Measurements from ENCODE around the gene GHRH.

The GHRH gene

DNA sequence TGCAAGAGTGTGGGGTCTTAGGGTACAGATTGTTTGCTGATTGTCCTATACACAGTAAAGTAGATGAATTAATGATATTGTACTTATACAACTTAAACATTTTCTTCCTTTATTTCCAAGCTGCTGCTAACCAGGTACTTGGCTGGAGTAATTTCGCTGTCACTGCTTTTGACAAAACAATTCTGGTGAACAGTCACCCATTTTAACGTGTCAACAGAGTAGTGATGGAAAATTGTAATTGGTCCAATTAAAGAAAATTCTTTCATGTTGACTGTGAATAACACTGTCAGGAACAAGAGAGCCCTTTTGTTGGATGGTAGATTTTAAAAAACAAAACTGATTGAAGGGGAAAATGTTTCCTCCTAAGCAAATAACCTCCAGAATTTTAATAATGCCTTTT, 55.8 kb downstream of the GHRH start:
- peaks cover 54% of the 10 kb centered on the region for H3K36me3 ChIP-seq (ENCODE audit: insufficient read depth, low read length)
- H3K9ac ChIP-seq (ENCODE audit: low read depth, low read length) = no peak overlapping the region
- peaks cover 8% of the 10 kb centered on the region for H3K4me1 ChIP-seq (ENCODE audit: insufficient read depth, low read length)
- H3K9me3 ChIP-seq (ENCODE audit: control insufficient read depth, insufficient read depth, low read length) = no peaks in the 10 kb centered on the region

DNA sequence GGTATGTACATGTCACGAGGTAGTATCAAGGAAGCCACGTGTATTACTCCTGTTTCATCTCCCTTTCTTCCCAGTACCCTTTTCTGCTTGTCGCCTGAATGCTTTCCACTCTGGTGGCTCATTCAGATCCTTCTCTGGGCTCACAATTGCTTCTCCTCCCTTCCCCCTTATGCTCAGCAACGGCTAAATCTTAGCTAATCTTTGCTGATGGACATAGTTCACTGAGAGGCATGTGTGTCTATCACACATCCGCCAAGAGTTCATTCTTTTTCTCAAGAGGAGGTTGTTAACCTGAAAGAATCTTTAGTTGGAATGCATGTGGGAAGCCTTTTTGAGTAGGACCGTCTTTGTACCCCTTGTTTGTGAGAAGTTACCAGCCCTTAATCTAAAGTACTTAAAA, 56.5 kb downstream of the GHRH start:
- no peaks in the 10 kb centered on the region for H3K9me3 ChIP-seq (ENCODE audit: control insufficient read depth, insufficient read depth, low read length)
- H3K9ac ChIP-seq (ENCODE audit: low read depth, low read length) = no peak overlapping the region
- H3K36me3 ChIP-seq (ENCODE audit: insufficient read depth, low read length) = peaks cover 59% of the 10 kb centered on the region
- H3K4me1 ChIP-seq (ENCODE audit: insufficient read depth, low read length) = peaks cover 8% of the 10 kb centered on the region

DNA sequence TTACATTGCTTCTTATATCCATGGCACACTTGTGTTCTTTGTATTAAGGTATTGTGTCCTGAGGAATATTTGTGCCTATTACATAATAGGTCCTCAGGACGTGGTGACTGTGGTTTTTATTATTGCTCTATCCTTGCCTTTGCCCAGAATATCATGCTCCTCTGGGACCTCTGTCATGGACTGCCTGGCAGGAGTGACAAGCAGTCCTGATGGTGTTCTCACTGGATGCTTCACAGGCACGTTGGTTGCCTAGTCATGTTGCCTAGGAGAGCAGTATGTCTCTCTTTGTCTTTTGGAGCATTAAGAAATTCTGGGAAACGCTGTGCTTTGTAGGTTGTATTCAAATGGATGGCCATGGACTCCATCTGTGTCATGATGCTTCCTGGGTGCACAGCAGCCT, 57.6 kb downstream of the GHRH start:
- Histone ChIP-seq H3K4me1 (ENCODE audit: insufficient read depth, low read length) (peaks cover 8% of the 10 kb centered on the region), H3K9ac (ENCODE audit: low read depth, low read length) (no peak overlapping the region), H3K9me3 (ENCODE audit: control insufficient read depth, insufficient read depth, low read length) (no peaks in the 10 kb centered on the region), H3K36me3 (ENCODE audit: insufficient read depth, low read length) (peaks cover 51% of the 10 kb centered on the region)

DNA sequence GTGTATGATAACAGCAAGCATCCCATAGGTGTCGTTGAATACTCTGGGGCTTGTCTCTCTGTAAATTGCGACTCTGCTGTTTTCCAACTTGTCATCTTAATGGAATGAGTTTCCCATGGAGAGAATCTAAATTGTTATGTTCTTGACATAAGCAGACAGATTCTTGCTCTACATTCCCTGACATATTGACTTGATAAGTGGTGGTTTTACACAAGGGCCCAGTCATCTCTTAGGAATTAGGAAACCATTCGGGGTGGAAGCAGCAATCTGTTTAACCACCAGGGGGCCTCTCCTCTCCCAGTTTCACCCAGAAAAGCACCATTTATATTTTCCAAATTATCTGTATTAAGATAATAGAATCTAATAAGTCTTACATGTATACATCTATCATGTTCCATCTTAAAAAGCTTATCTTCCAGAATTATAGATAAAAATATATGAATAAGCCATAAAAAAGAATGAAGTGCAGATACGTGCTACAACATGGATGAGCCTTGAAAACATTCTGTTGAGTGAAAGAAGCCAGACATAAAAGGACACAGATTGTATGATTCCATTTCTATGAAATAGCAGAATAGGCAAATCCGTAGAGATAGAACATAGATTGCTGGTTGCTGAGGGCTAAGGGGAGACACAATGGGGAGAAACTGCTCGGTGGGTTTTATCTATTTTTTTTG, 59.2 kb downstream of the GHRH start:
- Histone ChIP-seq H3K9ac (ENCODE audit: low read depth, low read length) (no peak overlapping the region), H3K4me1 (ENCODE audit: insufficient read depth, low read length) (peaks cover 8% of the 10 kb centered on the region), H3K36me3 (ENCODE audit: insufficient read depth, low read length) (peaks cover 46% of the 10 kb centered on the region), H3K9me3 (ENCODE audit: control insufficient read depth, insufficient read depth, low read length) (no peaks in the 10 kb centered on the region)

DNA sequence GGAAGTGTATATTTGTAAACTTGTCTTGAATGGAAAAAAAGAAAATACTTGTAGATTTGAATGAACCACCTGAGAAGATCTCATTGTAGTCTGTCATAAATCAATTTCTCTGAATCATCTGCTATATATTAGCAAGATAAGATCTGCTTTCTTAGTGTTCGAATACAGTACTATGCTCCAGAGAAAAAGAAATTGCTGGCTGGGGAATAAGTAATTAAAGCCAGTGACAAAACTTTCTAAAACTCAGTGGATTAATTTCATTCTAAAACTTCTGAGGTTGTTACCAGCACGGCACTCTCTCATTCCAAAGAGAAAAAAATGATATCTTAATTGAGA, 59.8 kb downstream of the GHRH start:
- Histone ChIP-seq H3K36me3 (ENCODE audit: insufficient read depth, low read length) (peaks cover 41% of the 10 kb centered on the region), H3K9me3 (ENCODE audit: control insufficient read depth, insufficient read depth, low read length) (no peaks in the 10 kb centered on the region), H3K4me1 (ENCODE audit: insufficient read depth, low read length) (peaks cover 8% of the 10 kb centered on the region), H3K9ac (ENCODE audit: low read depth, low read length) (no peak overlapping the region)
